GM21717 (cell line): ENCODE results near the gene TOP3B.
A peak's percentile ranks its signal among the peaks of the same experiment; 100 is the strongest.

Experiments
- ATAC-seq: cut with Tn5 transposase; IDR thresholded peaks from one replicate; pipeline ENCODE4 v1.9.1; 2021; ENCODE audit warnings: mild to moderate bottlenecking, moderate library complexity; ENCODE audit not compliant: unreplicated experiment

The TOP3B gene, protein sequence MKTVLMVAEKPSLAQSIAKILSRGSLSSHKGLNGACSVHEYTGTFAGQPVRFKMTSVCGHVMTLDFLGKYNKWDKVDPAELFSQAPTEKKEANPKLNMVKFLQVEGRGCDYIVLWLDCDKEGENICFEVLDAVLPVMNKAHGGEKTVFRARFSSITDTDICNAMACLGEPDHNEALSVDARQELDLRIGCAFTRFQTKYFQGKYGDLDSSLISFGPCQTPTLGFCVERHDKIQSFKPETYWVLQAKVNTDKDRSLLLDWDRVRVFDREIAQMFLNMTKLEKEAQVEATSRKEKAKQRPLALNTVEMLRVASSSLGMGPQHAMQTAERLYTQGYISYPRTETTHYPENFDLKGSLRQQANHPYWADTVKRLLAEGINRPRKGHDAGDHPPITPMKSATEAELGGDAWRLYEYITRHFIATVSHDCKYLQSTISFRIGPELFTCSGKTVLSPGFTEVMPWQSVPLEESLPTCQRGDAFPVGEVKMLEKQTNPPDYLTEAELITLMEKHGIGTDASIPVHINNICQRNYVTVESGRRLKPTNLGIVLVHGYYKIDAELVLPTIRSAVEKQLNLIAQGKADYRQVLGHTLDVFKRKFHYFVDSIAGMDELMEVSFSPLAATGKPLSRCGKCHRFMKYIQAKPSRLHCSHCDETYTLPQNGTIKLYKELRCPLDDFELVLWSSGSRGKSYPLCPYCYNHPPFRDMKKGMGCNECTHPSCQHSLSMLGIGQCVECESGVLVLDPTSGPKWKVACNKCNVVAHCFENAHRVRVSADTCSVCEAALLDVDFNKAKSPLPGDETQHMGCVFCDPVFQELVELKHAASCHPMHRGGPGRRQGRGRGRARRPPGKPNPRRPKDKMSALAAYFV

DNA sequence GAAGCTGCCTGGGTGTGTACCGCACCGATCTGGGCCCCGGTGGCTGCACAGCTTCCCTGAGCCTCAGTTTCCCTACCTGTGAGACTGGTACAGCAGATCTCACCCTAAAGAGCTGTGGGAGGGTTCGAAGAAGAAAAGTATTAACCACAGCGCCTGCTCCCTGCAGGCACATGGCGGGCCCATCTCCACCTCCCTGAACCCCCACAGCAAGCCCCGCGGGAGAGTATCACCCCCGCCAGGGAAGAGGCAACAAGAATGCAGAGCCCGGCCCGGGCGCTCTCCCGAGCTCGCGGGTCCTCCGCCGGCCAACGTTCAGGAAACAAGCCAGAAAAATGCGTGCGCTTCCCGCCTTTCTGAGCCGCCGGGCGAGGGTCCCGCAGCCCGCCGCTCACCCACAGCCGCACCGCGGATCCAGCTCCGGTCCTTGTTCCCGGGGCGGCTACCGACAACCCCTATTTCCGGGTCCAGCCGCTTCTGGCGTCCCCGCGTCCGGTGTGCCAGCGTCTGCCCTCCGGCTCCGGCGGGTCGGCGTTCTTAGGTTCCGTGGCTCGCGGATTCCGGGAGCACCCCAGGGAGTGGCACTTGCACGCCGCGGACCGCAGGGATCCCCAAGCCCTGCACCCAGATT, at the start of gene TOP3B:
Gene TOP3B, minus strand, starts transcription at position 450 of the 628 bp plus-strand sequence. CDS start 7,078 bp downstream, outside the sequence.
- ATAC-seq, result peak; percentile 61

DNA sequence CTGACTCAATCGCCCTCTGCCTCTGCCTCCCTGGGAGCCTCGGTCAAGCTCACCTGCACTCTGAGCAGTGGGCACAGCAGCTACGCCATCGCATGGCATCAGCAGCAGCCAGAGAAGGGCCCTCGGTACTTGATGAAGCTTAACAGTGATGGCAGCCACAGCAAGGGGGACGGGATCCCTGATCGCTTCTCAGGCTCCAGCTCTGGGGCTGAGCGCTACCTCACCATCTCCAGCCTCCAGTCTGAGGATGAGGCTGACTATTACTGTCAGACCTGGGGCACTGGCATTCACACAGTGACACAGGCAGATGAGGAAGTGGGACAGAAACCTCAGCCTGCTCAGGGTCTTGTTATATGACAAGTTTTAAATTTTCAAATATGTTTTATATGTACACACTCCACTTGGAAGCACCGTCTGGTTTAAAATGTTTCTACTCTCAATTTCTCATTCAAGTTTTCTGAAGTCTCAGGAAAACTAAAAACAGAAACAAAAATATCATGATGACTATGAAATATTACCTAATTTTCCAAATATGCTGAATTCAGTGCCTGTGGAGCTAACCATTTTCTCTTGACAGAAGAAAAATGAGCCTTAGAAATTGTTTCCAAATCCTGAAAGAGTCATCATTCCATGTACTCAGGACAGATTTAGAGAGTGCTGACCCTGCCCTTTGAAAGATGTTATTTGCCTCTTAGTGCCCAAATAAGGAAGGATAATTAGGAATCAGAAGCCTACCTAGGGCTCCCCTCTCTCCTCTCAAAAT, 48.8 kb upstream of the TOP3B start:
- no peak for ATAC-seq

DNA sequence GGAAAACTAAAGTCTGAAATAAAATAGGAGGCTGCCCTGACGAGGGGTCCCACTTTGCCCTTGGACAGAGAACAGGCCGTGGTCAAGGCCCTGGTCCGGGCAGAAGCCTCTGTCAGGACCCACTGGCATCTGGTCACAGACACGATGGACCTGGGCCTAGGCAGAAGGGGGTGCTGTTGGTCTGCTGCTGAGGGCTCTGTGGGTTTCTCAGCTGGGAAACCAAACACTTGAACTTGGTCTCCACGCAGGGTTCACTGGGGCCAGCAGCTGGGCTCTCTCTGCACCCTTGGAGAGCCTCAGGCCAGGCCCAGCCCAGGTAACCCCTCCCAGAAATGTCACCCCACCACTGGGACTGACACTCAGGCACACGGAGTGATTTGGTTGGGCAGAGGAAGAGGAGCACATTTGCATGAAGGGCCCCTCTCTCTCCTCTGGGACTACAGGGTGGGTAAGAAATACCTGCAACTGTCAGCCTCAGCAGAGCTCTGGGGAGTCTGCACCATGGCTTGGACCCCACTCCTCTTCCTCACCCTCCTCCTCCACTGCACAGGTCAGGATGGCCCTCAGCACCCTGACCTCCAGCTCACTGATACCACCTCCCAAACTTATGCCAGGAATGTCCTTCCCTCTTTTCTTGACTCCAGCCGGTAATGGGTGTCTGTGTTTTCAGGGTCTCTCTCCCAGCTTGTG, 48.1 kb upstream of the TOP3B start:
- ATAC-seq, result no peak

DNA sequence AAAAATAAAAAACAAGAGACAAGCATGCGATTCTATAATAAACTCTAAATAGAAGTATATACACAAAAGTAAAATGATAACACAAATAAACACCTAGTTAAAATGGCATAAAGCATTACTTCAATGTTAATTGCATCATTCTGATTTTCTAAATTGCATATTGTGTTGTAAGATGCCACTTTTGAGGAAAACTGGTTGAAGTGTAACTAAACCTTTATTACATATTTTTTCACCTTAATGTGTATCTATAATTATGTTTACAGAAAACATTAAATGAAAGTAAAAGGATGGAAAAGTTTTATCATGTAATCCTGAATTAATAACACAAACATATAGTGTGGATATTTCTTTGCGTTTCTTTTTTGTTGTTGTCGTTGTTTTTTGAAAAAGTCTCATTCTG, 45.4 kb upstream of the TOP3B start:
- ATAC-seq, result no peak

DNA sequence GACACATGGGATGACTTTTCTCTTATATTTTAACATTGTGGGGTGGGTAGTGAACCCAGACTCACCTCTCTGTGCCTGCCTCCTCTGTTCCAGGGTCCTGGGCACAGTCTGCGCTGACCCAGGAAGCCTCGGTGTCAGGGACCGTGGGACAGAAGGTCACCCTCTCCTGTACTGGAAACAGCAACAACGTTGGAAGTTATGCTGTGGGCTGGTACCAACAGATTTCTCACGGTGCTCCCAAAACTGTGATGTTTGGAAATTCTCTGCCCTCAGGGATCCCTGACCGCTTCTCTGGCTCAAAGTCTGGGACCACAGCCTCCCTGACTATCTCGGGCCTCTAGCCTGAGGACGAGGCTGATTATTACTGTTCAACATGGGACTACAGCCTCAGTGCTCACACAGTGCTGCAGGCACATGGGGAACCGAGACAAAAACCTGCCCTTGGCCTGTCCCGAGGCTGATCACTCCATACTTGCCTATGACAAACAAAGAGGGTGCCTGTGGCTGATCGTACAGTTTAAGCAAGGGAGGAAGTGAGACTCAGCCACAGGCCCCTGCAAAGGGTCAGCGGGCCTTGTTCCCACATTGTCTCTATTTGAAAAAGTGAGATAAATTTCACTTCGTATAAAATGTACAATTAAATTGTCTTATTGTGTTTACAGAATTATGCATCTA, 43.7 kb upstream of the TOP3B start:
- ATAC-seq, result no peak

DNA sequence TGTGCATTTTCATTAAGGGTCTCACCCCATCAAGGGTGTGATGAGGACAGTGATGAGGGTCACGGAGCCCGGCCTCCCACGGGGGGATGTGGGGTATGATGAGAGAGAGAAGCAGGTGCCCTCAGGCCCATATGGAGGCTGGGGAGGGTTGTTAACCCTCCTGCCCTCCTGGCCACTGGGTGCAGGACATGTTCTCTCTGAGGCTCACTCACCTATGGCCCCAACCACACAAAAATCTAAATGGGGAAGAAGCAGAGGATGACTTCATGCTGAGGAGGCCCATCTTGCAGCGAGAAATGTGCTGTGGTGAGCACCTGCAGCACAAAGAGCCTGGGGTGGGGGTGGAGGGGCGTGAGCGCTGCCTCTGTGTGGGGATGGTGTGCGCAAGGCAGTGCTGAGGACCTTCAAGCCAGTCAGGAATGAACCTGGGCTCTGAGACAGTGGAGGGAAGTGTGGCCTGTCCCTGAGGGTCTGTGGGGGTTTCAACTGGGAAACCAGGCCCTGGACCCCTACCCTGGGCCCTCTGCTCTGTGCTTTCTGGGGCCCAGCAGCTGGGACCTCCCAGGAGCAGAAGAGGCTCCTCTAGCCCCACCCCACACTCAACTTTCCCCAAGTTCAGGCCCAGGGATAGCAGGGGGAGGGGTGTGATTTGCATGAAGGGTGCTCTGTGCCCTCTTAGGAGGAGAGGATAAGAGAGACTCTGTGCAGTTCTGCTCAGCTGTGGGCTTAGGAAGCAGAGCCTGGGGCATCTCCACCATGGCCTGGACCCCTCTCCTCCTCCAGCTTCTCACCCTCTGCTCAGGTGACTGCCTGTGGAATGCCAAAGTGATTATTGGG, 43.0 kb upstream of the TOP3B start:
- ATAC-seq, result no peak

DNA sequence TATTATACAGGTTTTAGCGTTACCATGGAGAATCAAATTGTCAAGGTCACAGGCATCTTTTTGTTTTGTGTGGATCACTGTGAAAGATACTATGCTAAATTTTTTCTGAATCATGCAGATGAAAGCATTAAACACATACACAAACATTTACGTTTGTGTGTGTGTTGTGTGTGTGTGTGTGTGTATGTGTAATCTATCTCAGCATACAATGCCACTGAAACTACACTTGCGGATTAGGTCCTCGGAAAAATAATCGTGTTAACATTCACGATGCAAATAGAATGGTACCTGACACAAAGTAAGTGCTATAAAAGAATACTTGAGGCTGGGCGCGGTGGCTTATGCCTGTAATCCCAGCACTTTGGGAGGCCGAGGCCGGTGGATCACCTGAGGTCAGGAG, 41.9 kb upstream of the TOP3B start:
- ATAC-seq, result no peak

DNA sequence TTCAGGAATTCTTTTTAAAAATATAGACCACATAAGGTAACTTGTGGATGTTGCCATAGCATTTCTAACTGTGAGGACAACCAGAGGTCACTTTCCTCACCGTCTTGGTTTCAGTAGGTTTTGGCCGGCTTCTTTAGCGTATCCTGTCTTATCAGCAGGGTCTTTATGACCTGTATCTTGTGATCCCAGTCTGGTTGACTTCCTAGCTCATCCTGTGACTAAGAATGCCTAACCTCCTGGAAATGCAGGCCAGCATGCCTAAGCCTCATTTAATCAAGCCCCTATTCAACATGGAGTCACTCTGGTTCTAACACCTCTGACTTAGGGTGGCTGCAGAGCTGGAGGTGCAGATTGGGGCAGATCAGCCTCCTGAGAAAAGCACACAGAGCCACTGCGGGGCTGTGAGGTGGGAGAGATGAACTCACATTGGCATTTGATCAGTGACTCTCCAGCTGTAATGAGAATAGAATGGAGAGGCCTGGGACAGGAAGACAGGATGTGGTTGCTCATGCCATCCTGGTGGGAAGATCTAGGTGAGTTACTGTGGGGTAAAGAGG, 41.1 kb upstream of the TOP3B start:
- ATAC-seq, result no peak

DNA sequence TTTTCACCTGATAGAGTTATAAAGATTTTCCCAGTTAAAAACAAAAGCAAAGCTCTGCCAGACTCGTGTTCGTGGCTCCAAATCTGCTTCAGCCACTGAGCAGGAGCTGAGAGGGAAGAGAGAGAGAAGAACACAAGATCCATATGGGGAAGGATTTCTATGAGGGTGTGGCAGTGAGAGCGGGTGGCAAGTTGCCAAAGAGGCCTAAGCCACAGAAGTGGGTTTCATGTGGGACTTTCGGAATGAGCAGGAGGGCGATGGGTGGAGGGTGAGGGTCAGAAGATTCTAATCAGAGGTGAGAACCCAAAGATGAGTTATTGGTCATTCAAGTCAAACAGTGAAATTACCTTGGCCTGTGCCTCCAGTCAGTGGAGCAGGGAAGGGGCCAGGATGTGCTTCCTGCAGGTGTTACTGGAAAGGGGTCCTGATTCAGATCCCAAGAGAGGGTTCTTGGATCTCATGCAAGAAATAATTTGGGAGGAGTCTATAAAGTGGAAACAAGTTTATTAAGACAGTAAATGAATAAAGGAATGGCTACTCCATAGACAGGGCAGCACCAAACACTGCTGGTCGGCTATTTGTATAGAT, 40.5 kb upstream of the TOP3B start:
- ATAC-seq, result no peak

DNA sequence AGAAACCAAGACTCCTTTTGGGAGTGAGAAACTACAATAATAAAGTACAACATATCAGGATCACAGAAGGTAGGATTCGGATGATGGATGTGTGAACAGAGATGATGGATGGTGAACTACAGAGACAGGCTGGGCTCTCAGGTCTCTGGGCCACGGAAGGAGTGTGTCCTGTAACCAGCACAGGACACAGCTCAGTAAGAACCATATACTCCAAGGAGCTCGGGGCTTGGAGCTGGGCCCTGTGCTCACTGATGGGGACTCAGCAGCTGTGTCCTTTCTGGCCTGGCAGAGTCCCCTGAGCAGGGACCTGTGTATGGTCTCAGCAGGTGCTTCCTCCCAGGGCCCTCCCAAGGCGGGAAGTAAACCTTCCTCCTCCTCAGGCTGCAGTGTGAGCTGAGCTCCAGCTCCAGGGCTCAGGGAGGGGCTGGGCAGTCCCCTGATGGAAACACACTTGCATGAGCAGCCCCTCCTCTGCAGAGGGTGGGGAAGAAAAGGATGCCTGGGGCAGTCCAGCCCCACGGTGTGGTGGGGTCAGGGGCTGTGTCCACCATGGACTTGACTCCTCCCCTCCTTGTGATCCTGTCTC, 39.8 kb upstream of the TOP3B start:
- no peak for ATAC-seq

DNA sequence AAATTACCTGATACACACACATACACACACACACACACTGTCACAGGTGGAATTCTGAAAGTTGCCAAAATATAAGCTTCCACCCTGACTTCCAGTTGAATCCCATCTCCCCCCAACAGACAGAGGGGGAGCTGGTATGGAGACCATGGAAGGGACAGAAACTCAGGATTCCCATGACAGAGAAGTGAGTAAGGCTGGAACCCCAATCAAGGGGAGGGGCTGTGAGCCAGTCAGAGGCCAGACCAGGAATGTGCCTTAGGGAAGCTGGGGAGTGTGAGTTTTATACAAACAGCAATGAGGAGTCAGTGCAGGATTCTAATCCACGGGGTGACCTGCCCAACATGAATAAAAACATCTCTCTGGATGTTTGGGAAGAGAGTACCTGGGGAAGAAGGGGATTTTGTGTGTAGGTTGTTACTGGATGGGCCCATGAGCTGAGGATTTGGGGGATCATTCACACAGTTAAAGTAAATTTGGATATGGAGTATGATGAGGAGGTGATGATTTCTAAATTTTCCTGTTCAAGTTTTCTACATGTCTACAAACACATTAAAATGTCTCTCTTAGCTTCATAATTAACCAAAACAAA, 38.7 kb upstream of the TOP3B start:
- ATAC-seq, result no peak

DNA sequence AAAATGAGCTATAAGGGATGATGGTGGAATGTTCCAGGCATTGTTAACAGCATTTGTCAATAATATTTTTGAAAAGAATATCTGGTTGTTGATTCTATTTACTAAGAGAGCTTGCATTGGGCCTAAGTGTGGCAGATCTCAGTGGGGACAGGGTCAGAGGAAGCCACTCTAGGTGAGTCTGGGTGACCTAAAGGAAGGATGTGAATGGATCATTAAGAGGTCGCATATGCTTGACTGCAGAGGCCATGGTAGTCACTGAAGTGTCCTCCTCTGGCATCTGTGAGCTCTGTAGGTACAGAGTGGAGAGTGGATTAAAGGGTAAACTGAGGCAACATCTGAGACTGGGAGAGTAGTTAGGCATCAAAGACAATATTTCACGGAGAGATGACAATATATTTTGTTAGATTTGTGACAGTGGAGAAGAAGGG, 37.9 kb upstream of the TOP3B start:
- no peak for ATAC-seq

DNA sequence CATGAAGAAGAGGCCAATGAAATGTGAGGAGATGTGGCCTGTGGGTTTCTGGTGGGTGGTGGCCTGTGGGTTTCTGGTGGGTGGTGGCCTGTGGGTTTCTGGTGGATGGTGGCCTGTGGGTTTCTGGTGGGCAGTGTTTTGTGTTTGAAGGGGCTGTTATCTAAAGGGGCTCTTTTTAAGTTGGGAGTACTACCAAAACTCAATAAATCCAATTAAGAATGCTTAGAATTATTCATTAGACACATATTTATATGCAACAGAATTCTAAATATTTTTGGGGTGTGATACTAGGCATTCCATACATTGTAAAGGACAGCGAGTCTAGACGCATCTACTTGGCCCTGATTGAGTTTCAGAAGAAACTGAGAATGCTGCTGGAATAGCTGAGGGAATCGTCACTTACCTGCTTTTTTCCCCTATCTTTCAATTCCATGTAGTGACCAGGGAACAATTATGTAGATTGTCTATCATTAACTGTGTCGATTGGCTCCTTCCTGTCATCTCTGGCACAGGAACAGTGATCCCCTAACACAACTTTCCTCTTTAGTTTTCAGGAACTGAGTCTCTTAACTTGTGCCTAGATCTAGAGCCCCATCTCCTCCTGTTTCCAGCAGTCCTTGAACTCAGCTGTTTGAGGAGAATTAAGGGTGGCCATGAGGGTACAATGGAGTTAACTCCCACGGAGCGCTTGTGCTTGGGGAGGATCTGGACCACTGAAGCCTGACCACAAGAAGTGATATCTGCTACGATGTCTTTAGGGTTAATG, 37.3 kb upstream of the TOP3B start:
- no peak for ATAC-seq

DNA sequence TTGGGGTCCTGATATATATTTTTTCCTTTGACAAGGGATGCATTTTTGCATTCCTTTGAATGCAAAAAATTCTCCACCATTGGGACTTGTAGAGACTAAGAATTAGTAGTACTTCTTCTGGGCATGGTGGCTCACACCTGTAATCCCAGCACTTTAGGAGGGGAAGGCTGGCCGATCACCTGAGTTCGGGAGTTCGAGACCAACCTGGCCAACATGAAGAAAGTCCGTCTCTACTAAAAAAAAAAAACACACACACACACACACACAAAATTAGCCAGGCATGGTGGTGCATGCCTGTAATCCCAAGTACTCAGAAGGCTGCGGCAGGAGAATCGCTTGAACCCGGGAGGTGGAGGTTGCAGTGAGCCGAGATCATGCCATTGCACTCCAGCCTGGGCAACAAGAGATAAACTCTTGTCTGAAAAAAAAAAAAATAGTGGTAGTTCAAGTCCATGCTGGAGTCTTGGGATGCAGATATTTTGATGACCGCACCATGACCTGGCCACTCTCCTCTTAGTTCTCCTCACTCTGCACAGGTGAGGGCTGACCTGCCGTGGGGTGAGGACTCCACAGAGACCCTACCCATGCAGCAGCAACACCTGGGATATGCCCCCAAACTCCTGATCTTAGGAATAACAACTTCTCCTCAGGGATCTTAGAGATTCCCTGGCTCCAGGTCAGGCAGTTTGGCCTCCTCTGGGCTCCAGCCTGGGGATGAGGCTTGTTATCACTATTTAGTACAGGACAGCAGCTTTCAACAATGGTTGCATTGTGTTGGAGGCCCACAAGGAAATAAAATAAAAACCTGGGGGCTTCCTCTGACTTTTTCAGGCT, 36.5 kb upstream of the TOP3B start:
- ATAC-seq, result no peak

DNA sequence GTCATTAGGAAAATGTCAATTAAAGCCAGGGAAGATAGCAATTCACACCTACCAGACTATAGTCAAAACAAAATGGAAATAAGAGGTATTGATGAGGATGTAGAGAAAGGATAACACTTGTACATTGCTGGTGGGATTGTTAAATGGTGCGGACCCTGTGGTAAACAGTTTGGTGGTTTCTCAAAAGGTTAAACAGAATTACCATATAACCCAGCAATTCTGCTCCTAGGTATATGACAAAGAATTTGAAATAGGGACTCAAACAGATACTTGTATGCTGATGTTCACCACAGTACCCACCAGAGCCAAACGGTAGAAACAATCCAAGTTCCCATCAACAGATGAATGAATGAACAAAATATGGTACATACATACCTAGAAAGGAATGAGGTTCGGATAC, 33.0 kb upstream of the TOP3B start:
- no peak for ATAC-seq

DNA sequence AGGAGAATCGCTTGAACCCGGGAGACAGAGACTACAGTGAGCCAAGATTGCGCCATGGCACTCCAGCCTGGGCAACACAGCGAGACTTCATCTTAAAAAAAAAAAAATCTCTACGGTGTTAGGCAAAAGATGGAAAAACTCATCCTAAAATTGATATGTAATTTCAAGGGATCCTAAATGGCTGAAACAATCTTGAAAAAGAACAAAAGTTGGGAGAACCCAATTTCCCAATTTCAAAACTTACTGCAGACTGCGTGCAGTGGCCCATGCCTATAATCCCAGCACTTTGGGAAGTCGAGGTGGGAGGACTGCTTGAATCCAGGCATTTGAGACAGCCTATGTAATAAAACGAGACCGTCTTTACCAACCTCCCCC, 31.7 kb upstream of the TOP3B start:
- no peak for ATAC-seq
